ENCODE data around the gene PEX5L.

PEX5L gene

GRCh38 chr3:179957264-179957845 is 79.4 kb downstream of the PEX5L start:
- H3K9me3 Mint-ChIP-seq = no peaks in the 10 kb centered on the region
- H3K36me3 Mint-ChIP-seq (ENCODE audit: low read depth) = no peaks in the 10 kb centered on the region
- H3K4me3 Mint-ChIP-seq = no peak overlapping the region
- H3K4me1 Mint-ChIP-seq (ENCODE audit: low read depth) = peaks cover 16% of the 10 kb centered on the region
- H3K27ac Mint-ChIP-seq = no peak overlapping the region
- intact Hi-C loops (cut with micrococcal nuclease) = no loop called here
- peaks cover 5% of the 10 kb centered on the region for H3K27me3 Mint-ChIP-seq

DNA sequence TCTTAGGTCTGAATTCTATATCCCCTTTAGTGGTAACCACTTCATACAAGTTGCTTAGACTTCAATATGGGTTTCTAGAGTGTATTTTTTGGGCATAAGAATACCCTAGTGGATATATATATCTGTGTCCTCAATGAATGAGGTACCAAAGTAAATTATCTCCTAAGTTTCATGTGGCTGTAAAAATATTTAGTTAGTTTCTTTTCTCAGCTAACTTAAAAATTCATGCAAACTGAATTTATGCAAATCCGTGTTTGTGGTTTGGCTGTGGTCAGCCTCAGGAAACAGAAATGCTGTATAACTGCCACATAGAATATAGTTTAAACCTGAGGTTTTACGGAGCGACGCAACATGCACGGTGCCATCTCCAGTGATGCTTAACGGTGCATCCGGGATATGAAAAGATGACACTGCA is 80.3 kb downstream of the PEX5L start:
- Mint-ChIP-seq H3K4me3 (no peak overlapping the region), H3K4me1 (ENCODE audit: low read depth) (peaks cover 16% of the 10 kb centered on the region), H3K27me3 (peaks cover 5% of the 10 kb centered on the region), H3K27ac (no peak overlapping the region), H3K36me3 (ENCODE audit: low read depth) (no peaks in the 10 kb centered on the region), H3K9me3 (no peaks in the 10 kb centered on the region)
- intact Hi-C loops (cut with micrococcal nuclease) = no loop called here

- peaks cover 5% of the 10 kb centered on the region for H3K27me3 Mint-ChIP-seq
- H3K36me3 Mint-ChIP-seq (ENCODE audit: low read depth) = no peaks in the 10 kb centered on the region
- no peaks in the 10 kb centered on the region for H3K9me3 Mint-ChIP-seq
- H3K4me3 Mint-ChIP-seq = no peak overlapping the region
- intact Hi-C loops (cut with micrococcal nuclease) = no loop called here
- peaks cover 16% of the 10 kb centered on the region for H3K4me1 Mint-ChIP-seq (ENCODE audit: low read depth)
- no peak overlapping the region for H3K27ac Mint-ChIP-seq
Observed at GRCh38 chr3:179955809-179956208, 80.9 kb downstream of the PEX5L start.

DNA sequence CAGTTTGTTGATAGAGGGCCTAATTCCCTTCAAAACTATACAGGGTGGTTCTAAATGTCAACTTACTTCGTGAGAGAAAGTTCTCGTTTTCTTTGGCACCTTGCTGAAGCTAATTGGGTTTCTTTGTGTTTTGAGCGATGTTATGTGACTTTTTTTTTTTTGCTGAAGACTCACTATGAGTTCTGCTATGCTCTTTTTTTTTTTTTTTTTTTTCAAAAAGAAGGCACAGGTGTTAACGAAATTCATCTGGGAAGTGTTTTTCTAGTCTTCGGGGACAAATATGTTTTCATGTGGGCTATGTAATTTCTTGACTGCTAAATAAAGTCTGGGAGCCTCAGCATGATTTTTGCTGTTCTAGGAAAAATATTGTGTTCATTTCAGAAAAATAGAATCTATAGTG is 81.5 kb downstream of the PEX5L start:
- intact Hi-C loops (cut with micrococcal nuclease) = no loop called here
- Mint-ChIP-seq H3K4me1 (ENCODE audit: low read depth) (peaks cover 16% of the 10 kb centered on the region), H3K27me3 (peaks cover 5% of the 10 kb centered on the region), H3K27ac (no peak overlapping the region), H3K9me3 (no peaks in the 10 kb centered on the region), H3K36me3 (ENCODE audit: low read depth) (no peaks in the 10 kb centered on the region), H3K4me3 (no peak overlapping the region)

DNA sequence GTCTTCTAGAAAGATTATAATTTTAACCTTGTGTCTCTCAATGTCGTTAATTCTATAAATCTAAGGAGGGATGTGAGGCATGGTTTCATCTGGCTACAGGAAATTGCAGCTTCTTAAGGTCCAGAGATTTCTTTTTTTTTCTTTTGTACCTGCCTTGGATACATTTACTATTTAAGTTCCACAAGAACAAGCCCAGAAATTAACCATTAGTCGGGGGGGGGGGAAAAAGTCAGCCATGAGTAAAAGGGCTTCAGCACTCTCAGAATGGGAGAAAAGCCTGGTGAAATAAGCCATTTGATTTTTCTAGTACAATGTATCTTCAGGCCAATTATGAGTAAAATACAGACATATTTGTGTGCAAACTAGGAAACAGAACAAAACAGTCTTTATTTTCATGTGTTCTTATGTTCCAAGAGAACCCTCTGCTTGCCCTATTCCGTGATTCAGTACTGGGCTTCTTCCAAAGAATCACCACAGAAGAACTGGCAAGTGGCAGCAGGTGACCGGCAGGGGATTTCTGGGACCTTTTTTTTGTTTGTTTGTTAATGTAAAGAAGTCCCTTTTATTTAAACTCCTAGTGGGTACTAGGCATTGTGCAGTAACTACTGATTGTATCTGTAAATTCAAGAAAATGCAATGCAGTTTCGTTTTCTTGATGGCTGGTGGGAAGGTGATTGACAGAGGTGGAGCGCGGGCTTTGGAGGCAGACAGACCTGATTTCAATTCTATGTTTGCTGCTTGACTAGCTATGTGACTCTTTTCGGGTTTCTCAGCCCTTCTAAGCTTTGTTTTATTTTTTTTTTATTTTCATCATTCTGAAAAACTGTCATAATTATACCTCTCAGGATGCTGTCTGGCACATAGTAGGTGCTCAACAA is 82.5 kb downstream of the PEX5L start:
- H3K27me3 Mint-ChIP-seq = peaks cover 5% of the 10 kb centered on the region
- H3K27ac Mint-ChIP-seq = no peak overlapping the region
- H3K4me3 Mint-ChIP-seq = no peak overlapping the region
- no peaks in the 10 kb centered on the region for H3K9me3 Mint-ChIP-seq
- no peaks in the 10 kb centered on the region for H3K36me3 Mint-ChIP-seq (ENCODE audit: low read depth)
- intact Hi-C loops (cut with micrococcal nuclease) = no loop called here
- H3K4me1 Mint-ChIP-seq (ENCODE audit: low read depth) = peaks cover 16% of the 10 kb centered on the region

GRCh38 chr3:179950840-179951239 is 85.9 kb downstream of the PEX5L start:
- Mint-ChIP-seq H3K9me3 (no peaks in the 10 kb centered on the region), H3K27me3 (no peaks in the 10 kb centered on the region), H3K27ac (no peak overlapping the region), H3K4me3 (no peak overlapping the region), H3K4me1 (ENCODE audit: low read depth) (no peaks in the 10 kb centered on the region), H3K36me3 (ENCODE audit: low read depth) (no peaks in the 10 kb centered on the region)
- intact Hi-C loops (cut with micrococcal nuclease) = no loop called here

DNA sequence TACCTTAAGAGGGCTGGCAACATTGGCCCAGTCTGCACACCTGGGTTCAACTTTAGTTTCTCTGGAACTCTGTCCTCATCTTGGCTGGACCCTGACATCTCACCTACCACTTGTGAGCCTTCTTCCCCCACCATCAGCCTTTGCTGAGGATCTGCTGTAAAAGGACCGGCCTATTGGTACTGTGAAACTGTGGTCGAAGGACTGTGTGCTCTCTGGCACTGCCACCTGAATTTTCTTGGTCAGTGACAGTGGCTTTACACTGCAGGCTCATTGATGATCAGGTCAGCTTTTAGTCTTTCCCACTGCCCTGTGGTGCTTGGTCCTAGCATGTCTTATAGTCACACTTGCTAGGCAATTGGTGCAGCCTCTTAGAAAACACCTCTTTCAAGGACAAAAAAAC is 86.9 kb downstream of the PEX5L start:
- H3K27ac Mint-ChIP-seq = no peak overlapping the region
- H3K9me3 Mint-ChIP-seq = no peaks in the 10 kb centered on the region
- intact Hi-C loops (cut with micrococcal nuclease) = no loop called here
- H3K36me3 Mint-ChIP-seq (ENCODE audit: low read depth) = no peaks in the 10 kb centered on the region
- no peaks in the 10 kb centered on the region for H3K27me3 Mint-ChIP-seq
- H3K4me3 Mint-ChIP-seq = no peak overlapping the region
- H3K4me1 Mint-ChIP-seq (ENCODE audit: low read depth) = no peaks in the 10 kb centered on the region

GRCh38 chr3:179949412-179949811 is 87.3 kb downstream of the PEX5L start:
- Mint-ChIP-seq H3K27ac (no peak overlapping the region), H3K27me3 (peaks cover 1% of the 10 kb centered on the region), H3K9me3 (no peaks in the 10 kb centered on the region), H3K4me3 (no peak overlapping the region), H3K4me1 (ENCODE audit: low read depth) (no peaks in the 10 kb centered on the region), H3K36me3 (ENCODE audit: low read depth) (no peaks in the 10 kb centered on the region)
- intact Hi-C loops (cut with micrococcal nuclease) = no loop called here

GRCh38 chr3:179948740-179949139 is 88.0 kb downstream of the PEX5L start:
- Mint-ChIP-seq H3K4me1 (ENCODE audit: low read depth) (no peaks in the 10 kb centered on the region), H3K36me3 (ENCODE audit: low read depth) (no peaks in the 10 kb centered on the region)

GRCh38 chr3:179945569-179945968 is 91.2 kb downstream of the PEX5L start:
- peaks cover 16% of the 10 kb centered on the region for H3K27me3 Mint-ChIP-seq
- no peak overlapping the region for H3K4me3 Mint-ChIP-seq
- intact Hi-C loops (cut with micrococcal nuclease) = no loop called here
- no peak overlapping the region for H3K27ac Mint-ChIP-seq
- H3K4me1 Mint-ChIP-seq (ENCODE audit: low read depth) = peaks cover 7% of the 10 kb centered on the region
- no peaks in the 10 kb centered on the region for H3K36me3 Mint-ChIP-seq (ENCODE audit: low read depth)
- no peaks in the 10 kb centered on the region for H3K9me3 Mint-ChIP-seq

More at GRCh38 chr3:179948740-179949139, 88.0 kb downstream of the PEX5L start:
- no peaks in the 10 kb centered on the region for H3K9me3 Mint-ChIP-seq
- intact Hi-C loops (cut with micrococcal nuclease) = no loop called here
- H3K4me3 Mint-ChIP-seq = no peak overlapping the region
- peaks cover 2% of the 10 kb centered on the region for H3K27me3 Mint-ChIP-seq
- H3K27ac Mint-ChIP-seq = no peak overlapping the region

DNA sequence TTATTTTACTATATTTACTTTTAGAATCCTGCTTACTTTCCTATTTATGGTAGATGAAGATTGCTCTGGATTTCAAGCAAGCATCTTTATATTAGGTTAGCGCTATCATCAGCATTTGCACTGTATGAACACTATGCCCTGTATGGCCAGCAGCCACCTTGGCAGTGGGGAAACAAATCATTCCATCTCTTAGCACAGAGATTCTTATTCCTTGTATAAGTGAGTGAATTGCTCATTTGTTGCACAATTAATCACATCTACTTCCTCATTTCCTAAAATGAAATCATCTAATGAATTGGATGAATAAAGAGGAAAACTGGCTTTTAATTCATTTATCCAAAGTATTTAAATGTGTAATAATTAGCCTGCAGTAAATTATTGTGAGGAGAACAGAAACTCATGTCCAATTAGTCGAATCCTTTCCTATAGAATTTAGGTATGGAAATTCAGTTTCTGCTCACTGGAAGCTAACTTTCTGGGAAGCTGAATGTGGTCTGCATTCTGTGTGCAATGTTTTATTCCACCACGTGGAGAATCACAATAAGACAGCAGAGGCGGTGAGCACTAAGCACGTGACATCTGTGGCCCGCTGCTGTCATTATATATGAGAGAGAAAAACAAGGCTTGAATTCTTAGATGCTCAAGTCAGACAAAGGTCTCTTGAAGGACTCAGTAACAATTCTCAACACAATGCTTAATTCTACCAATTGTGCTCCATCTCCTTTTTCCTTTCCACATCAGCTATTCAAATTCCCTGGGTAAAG is 93.4 kb downstream of the PEX5L start:
- H3K4me1 Mint-ChIP-seq (ENCODE audit: low read depth) = peaks cover 7% of the 10 kb centered on the region
- intact Hi-C loops (cut with micrococcal nuclease) = no loop called here
- no peak overlapping the region for H3K27ac Mint-ChIP-seq

GRCh38 chr3:179942553-179943075 is 94.1 kb downstream of the PEX5L start:
- Mint-ChIP-seq H3K27ac (no peak overlapping the region), H3K4me3 (peak overlapping the region; percentile 62), H3K36me3 (ENCODE audit: low read depth) (no peaks in the 10 kb centered on the region), H3K27me3 (peaks cover 19% of the 10 kb centered on the region), H3K9me3 (no peaks in the 10 kb centered on the region), H3K4me1 (ENCODE audit: low read depth) (peaks cover 7% of the 10 kb centered on the region)
- intact Hi-C loops (cut with micrococcal nuclease) = no loop called here

More for the DNA sequence above, 93.4 kb downstream of the PEX5L start:
- Mint-ChIP-seq H3K9me3 (no peaks in the 10 kb centered on the region), H3K27me3 (peaks cover 19% of the 10 kb centered on the region), H3K36me3 (ENCODE audit: low read depth) (no peaks in the 10 kb centered on the region), H3K4me3 (no peak overlapping the region)

- Mint-ChIP-seq H3K9me3 (no peaks in the 10 kb centered on the region), H3K27me3 (peaks cover 4% of the 10 kb centered on the region), H3K4me3 (no peak overlapping the region), H3K27ac (no peak overlapping the region), H3K36me3 (ENCODE audit: low read depth) (no peaks in the 10 kb centered on the region), H3K4me1 (ENCODE audit: low read depth) (no peaks in the 10 kb centered on the region)
- intact Hi-C loops (cut with micrococcal nuclease) = no loop called here
Observed at GRCh38 chr3:179935710-179936109, 101.0 kb downstream of the PEX5L start.

- Mint-ChIP-seq H3K9me3 (no peaks in the 10 kb centered on the region), H3K36me3 (ENCODE audit: low read depth) (no peaks in the 10 kb centered on the region), H3K27me3 (no peaks in the 10 kb centered on the region), H3K27ac (no peak overlapping the region), H3K4me3 (no peak overlapping the region), H3K4me1 (ENCODE audit: low read depth) (no peaks in the 10 kb centered on the region)
- intact Hi-C loops (cut with micrococcal nuclease) = no loop called here
Observed at GRCh38 chr3:179933914-179934313, 102.8 kb downstream of the PEX5L start.
